ENCODE results near the gene CEP19. TPM values are rescaled to one million over a fixed set of nuclear protein-coding genes. Genes with fewer than 3 reads are reported as not detected.

CEP19 gene
- total and polyA plus RNA-seq, 2 of the 4 experiments (the other 2 are of a cell fraction), result 1.1 to 1.4 TPM

DNA sequence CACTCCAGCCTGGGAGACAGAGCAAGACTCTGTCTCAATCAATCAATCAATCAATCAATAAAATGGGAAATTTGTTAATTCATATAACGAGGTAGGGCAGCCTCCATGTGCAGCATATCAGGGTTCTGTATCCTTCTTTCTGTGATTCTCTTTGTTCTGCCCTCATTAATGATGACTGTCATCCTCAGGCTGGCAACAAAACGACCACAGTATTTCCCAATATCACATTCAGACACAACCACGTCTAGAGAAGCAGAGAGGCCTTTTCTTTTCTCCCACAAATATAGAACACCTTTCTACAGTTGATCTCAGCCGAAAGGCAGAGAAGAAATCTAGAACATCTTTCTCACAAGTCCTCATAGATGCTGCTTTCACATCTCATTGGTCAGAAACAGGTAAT, 11.2 kb downstream of the CEP19 start:
- Histone ChIP-seq H3K27ac (ENCODE audit: insufficient read depth, low read length) (no peak overlapping the region), H3K4ac (ENCODE audit: low read depth, low read length) (no peak overlapping the region), H3K4me3 (ENCODE audit: insufficient read depth, low read depth, low read length) (no peak overlapping the region), H2AFZ (replicated peaks; ENCODE audit: low read length, poor library complexity) (no peak overlapping the region), H4K8ac (ENCODE audit: low read depth in 2 of 2, low read length in 2 of 2) (no peak overlapping the region), H2BK15ac (ENCODE audit: low read depth, low read length) (no peak overlapping the region), H2BK5ac (ENCODE audit: low read depth, low read length, poor library complexity, severe bottlenecking) (no peak overlapping the region), H4K91ac (ENCODE audit: insufficient read depth, low read depth, low read length) (no peak overlapping the region), H3K23ac (ENCODE audit: low read depth, low read length) (no peak overlapping the region), H3K18ac (ENCODE audit: low read depth, low read length) (no peak overlapping the region), H4K5ac (ENCODE audit: low read depth, low read length) (no peak overlapping the region), H2BK120ac (ENCODE audit: low read depth, low read length) (no peak overlapping the region), H3K27me3 (ENCODE audit: control insufficient read depth, insufficient read depth, low read length) (no peaks in the 10 kb centered on the region), H3K36me3 (ENCODE audit: control insufficient read depth, insufficient read depth, low read length) (no peaks in the 10 kb centered on the region), H3K14ac (replicated peaks; ENCODE audit: low read depth, low read length) (no peak overlapping the region), H3K9me1 (ENCODE audit: insufficient read depth, low read length) (no peaks in the 10 kb centered on the region), H3K4me2 (ENCODE audit: low read depth, low read length) (no peak overlapping the region), H2BK20ac (ENCODE audit: low read depth, low read length) (no peak overlapping the region), H4K20me1 (ENCODE audit: insufficient read depth, low read length) (no peaks in the 10 kb centered on the region), H3K9ac (ENCODE audit: low read depth, low read length) (no peak overlapping the region), H3K79me1 (ENCODE audit: low read depth in 1 of 2, low read length in 2 of 2) (no peaks in the 10 kb centered on the region), H3K4me1 (ENCODE audit: control insufficient read depth, insufficient read depth, low read length) (no peaks in the 10 kb centered on the region), H2AK5ac (ENCODE audit: low read depth, low read length) (no peak overlapping the region), H2AK9ac (replicated peaks; ENCODE audit: low read depth, low read length, poor library complexity) (no peak overlapping the region), H3K56ac (ENCODE audit: extremely low read depth, insufficient read depth, low read length) (no peak overlapping the region), H3K9me3 (ENCODE audit: control insufficient read depth, insufficient read depth, low read length) (no peaks in the 10 kb centered on the region)
- TF ChIP-seq MXI1 (IDR thresholded peaks at IDR 0.05; ENCODE audit: borderline replicate concordance, low read depth, low read length) (no peak), MAZ (IDR thresholded peaks at IDR 0.05; ENCODE audit: borderline replicate concordance, low read depth, low read length) (no peak), SMC3 (IDR thresholded peaks at IDR 0.05; ENCODE audit: low read depth, low read length) (no peak), NFE2L2 (IDR thresholded peaks at IDR 0.05; ENCODE audit: low read depth, low read length) (no peak), POLR2A (IDR thresholded peaks at IDR 0.05; ENCODE audit: low read depth, low read length) (no peak), FOS (IDR thresholded peaks at IDR 0.05; ENCODE audit: low read depth, low read length) (no peak), RCOR1 (IDR thresholded peaks at IDR 0.05; ENCODE audit: insufficient replicate concordance, low read length) (no peak), RFX5 (IDR thresholded peaks at IDR 0.05; ENCODE audit: low read depth, low read length) (no peak), CEBPB (IDR thresholded peaks at IDR 0.05; ENCODE audit: low read depth, low read length) (no peak), RAD21 (IDR thresholded peaks at IDR 0.05; ENCODE audit: low read length) (no peak), BHLHE40 (IDR thresholded peaks at IDR 0.05; ENCODE audit: low read depth, low read length) (no peak)
- TF ChIP-seq, protein P1, sequence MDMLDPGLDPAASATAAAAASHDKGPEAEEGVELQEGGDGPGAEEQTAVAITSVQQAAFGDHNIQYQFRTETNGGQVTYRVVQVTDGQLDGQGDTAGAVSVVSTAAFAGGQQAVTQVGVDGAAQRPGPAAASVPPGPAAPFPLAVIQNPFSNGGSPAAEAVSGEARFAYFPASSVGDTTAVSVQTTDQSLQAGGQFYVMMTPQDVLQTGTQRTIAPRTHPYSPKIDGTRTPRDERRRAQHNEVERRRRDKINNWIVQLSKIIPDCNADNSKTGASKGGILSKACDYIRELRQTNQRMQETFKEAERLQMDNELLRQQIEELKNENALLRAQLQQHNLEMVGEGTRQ (IDR thresholded peaks at IDR 0.05; ENCODE audit: low read depth, low read length), result no peak
- TF ChIP-seq, protein P2, sequence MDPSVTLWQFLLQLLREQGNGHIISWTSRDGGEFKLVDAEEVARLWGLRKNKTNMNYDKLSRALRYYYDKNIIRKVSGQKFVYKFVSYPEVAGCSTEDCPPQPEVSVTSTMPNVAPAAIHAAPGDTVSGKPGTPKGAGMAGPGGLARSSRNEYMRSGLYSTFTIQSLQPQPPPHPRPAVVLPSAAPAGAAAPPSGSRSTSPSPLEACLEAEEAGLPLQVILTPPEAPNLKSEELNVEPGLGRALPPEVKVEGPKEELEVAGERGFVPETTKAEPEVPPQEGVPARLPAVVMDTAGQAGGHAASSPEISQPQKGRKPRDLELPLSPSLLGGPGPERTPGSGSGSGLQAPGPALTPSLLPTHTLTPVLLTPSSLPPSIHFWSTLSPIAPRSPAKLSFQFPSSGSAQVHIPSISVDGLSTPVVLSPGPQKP (IDR thresholded peaks at IDR 0.05; ENCODE audit: borderline replicate concordance, low read depth, low read length), result no peak
- TF ChIP-seq, protein P3, sequence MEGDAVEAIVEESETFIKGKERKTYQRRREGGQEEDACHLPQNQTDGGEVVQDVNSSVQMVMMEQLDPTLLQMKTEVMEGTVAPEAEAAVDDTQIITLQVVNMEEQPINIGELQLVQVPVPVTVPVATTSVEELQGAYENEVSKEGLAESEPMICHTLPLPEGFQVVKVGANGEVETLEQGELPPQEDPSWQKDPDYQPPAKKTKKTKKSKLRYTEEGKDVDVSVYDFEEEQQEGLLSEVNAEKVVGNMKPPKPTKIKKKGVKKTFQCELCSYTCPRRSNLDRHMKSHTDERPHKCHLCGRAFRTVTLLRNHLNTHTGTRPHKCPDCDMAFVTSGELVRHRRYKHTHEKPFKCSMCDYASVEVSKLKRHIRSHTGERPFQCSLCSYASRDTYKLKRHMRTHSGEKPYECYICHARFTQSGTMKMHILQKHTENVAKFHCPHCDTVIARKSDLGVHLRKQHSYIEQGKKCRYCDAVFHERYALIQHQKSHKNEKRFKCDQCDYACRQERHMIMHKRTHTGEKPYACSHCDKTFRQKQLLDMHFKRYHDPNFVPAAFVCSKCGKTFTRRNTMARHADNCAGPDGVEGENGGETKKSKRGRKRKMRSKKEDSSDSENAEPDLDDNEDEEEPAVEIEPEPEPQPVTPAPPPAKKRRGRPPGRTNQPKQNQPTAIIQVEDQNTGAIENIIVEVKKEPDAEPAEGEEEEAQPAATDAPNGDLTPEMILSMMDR (conservative IDR thresholded peaks at IDR 0.05; ENCODE audit: low read depth, low read length), result no peak
- dilution Hi-C loops (cut with HindIII; ENCODE audit: low sequenced_read_pairs, unreplicated experiment), result no loop called here
- ChIA-PET CTCF (no interaction called here), POLR2A (ENCODE audit: unreplicated experiment) (no interaction called here)
- ATAC-seq (ENCODE audit: low read depth) (no peak), DNase-seq (no peak)
- in situ Hi-C loops (cut with MboI; ENCODE audit: low sequenced_read_pairs), result no loop called here
- intact Hi-C loops (cut with micrococcal nuclease), result no loop called here
- BruUV-seq (replicated peaks), result no TSS peak
- WGBS, 2 experiments (ENCODE audit: extremely low coverage in 2 of 2, insufficient read length in 1 of 2), result 43% methylated on average over 2 of the region's 4 CpGs; no CpG with 5 or more reads in 1 of the 2 experiments

Data from IMR-90 (cell line).